ENCODE results near the gene SEMA4C.

The SEMA4C gene

GRCh38 chr2:96869822-96870625 lies at the start of gene SEMA4C:
SEMA4C (minus strand) TSS chr2:96870080; CDS start chr2:96867886, 2,194 bp downstream.
- no peak for DNase-seq

GRCh38 chr2:96918754-96919550 lies 49.1 kb upstream of the SEMA4C start:
- no peak for DNase-seq

GRCh38 chr2:96918092-96918753 lies 48.3 kb upstream of the SEMA4C start:
- no peak for DNase-seq

GRCh38 chr2:96916646-96917543 lies 47.0 kb upstream of the SEMA4C start:
- peak; percentile 75 for DNase-seq

- DNase-seq, result no peak
Measured at GRCh38 chr2:96916156-96916630, 46.3 kb upstream of the SEMA4C start.

- no peak for DNase-seq
Measured at GRCh38 chr2:96914332-96914731, 44.5 kb upstream of the SEMA4C start.

GRCh38 chr2:96913398-96914202 lies 43.7 kb upstream of the SEMA4C start:
- no peak for DNase-seq

- DNase-seq, result no peak
Measured at GRCh38 chr2:96913117-96913397, 43.2 kb upstream of the SEMA4C start.

- no peak for DNase-seq
Measured at GRCh38 chr2:96912346-96913116, 42.7 kb upstream of the SEMA4C start.

GRCh38 chr2:96909611-96910021 lies 39.7 kb upstream of the SEMA4C start:
- no peak for DNase-seq

GRCh38 chr2:96907115-96908041 lies 37.5 kb upstream of the SEMA4C start:
- DNase-seq, result no peak

- DNase-seq, result no peak
Measured at GRCh38 chr2:96906729-96907114, 36.8 kb upstream of the SEMA4C start.

- DNase-seq, result no peak
Measured at GRCh38 chr2:96903815-96904214, 33.9 kb upstream of the SEMA4C start.

- no peak for DNase-seq
Measured at GRCh38 chr2:96903318-96903717, 33.4 kb upstream of the SEMA4C start.

- DNase-seq, result no peak
Measured at GRCh38 chr2:96900237-96900636, 30.4 kb upstream of the SEMA4C start.

GRCh38 chr2:96899413-96899741 lies 29.5 kb upstream of the SEMA4C start:
- no peak for DNase-seq

GRCh38 chr2:96898641-96899412 lies 28.9 kb upstream of the SEMA4C start:
- DNase-seq, result no peak

GRCh38 chr2:96898135-96898505 lies 28.2 kb upstream of the SEMA4C start:
- no peak for DNase-seq

GRCh38 chr2:96897491-96898134 lies 27.7 kb upstream of the SEMA4C start:
- DNase-seq, result no peak

Measured in NCI-H2029 (cell line).